Measurements from ENCODE around the gene HCLS1. TPM values are rescaled to one million over a fixed set of nuclear protein-coding genes. Genes with fewer than 3 reads are reported as not detected.
A peak's percentile ranks its signal among the peaks of the same experiment; 100 is the strongest.

The HCLS1 gene
- 1 to 10 TPM in 1 of 2 donors, under 1 TPM in 1; 0.53 to 1.3 TPM for total RNA-seq
- 0.11 TPM for polyA plus RNA-seq (2013, experiment 1 of 2)
- polyA plus RNA-seq (2013, experiment 2 of 2) = 0.21 TPM
- long read RNA-seq, experiment 1 = 0 reads
- long read RNA-seq, experiment 2 = 0 reads
- long read RNA-seq, experiment 3, partial matches to known transcripts = 1 of 4 reads
- long read RNA-seq, experiment 3, other reads (novel, unspliced or antisense) = 1 of 4 reads
- long read RNA-seq, experiment 4 = 0 reads

GRCh38 chr3:121660356-121661171 lies at the start of gene HCLS1:
Gene HCLS1, minus strand, starts transcription at chr3:121660903. Its CDS starts 2,556 bp downstream, at chr3:121658347.
- Histone ChIP-seq H3K36me3 (ENCODE audit: control insufficient read depth, insufficient read depth, low read length) (peaks cover 28% of the 10 kb centered on the region), H3K9ac (ENCODE audit: extremely low read depth, low read length, poor library complexity, severe bottlenecking) (no peak within 1 kb of the TSS), H3K4me3 (ENCODE audit: low read length) (no peak within 1 kb of the TSS), H3K4me1 (ENCODE audit: control insufficient read depth, insufficient read depth, low read length) (no peaks in the 10 kb centered on the region), H3K27ac (ENCODE audit: low read depth, low read length) (no peak within 1 kb of the TSS), H3K27me3 (ENCODE audit: control insufficient read depth, insufficient read depth, low read length, poor library complexity, severe bottlenecking) (no peaks in the 10 kb centered on the region), H3K9me3 (ENCODE audit: control insufficient read depth, low read length) (no peaks in the 10 kb centered on the region)
- H3K4me1 Mint-ChIP-seq = no peaks in the 10 kb centered on the region
- TF ChIP-seq CTCF (conservative IDR thresholded peaks at IDR 0.05) = no peak
- peaks cover 18% of the 10 kb centered on the region for H3K36me3 Mint-ChIP-seq (ENCODE audit: low read depth)
- DNase-seq = no peak
- no peaks in the 10 kb centered on the region for H3K9me3 Mint-ChIP-seq
- H3K27me3 Mint-ChIP-seq (ENCODE audit: insufficient read depth) = no peaks in the 10 kb centered on the region
- H3K27ac Mint-ChIP-seq = peak within 1 kb of the TSS; percentile 49
- H3K4me3 Mint-ChIP-seq = no peak within 1 kb of the TSS
- WGBS, 2 experiments (ENCODE audit: insufficient coverage in 1 of 2, insufficient read length in 1 of 2) = 95 to 97% methylated on average over 9 of the region's 9 CpGs

- H3K36me3 ChIP-seq (ENCODE audit: control insufficient read depth, insufficient read depth, low read length) = peaks cover 69% of the 10 kb centered on the region
- H3K27me3 ChIP-seq (ENCODE audit: control insufficient read depth, insufficient read depth, low read length, poor library complexity, severe bottlenecking) = no peaks in the 10 kb centered on the region
- no peaks in the 10 kb centered on the region for H3K4me1 ChIP-seq (ENCODE audit: control insufficient read depth, insufficient read depth, low read length)
- TF ChIP-seq CTCF (conservative IDR thresholded peaks at IDR 0.05) = no peak
- no peaks in the 10 kb centered on the region for H3K9me3 Mint-ChIP-seq
- H3K27ac ChIP-seq (ENCODE audit: low read depth, low read length) = no peak overlapping the region
- no peaks in the 10 kb centered on the region for H3K4me1 Mint-ChIP-seq
- H3K4me3 Mint-ChIP-seq = no peak overlapping the region
- no peaks in the 10 kb centered on the region for H3K27me3 Mint-ChIP-seq (ENCODE audit: insufficient read depth)
- no peak for DNase-seq
- no peaks in the 10 kb centered on the region for H3K9me3 ChIP-seq (ENCODE audit: control insufficient read depth, low read length)
- H3K4me3 ChIP-seq (ENCODE audit: low read length) = no peak overlapping the region
- no peak overlapping the region for H3K27ac Mint-ChIP-seq
- H3K36me3 Mint-ChIP-seq (ENCODE audit: low read depth) = peaks cover 56% of the 10 kb centered on the region
- 95% methylated on average over 1 of the region's 1 CpG; no CpG with 5 or more reads in 1 of the 2 experiments for WGBS, 2 experiments (ENCODE audit: insufficient coverage in 1 of 2, insufficient read length in 1 of 2)
- no peak overlapping the region for H3K9ac ChIP-seq (ENCODE audit: extremely low read depth, low read length, poor library complexity, severe bottlenecking)
Observed at GRCh38 chr3:121710347-121710746, 49.6 kb upstream of the HCLS1 start.

GRCh38 chr3:121707531-121708273 lies 47.0 kb upstream of the HCLS1 start:
- no peak for DNase-seq
- H3K27ac Mint-ChIP-seq = no peak overlapping the region

More at GRCh38 chr3:121707531-121708273, 47.0 kb upstream of the HCLS1 start:
- H3K36me3 ChIP-seq (ENCODE audit: control insufficient read depth, insufficient read depth, low read length) = peaks cover 65% of the 10 kb centered on the region
- H3K9ac ChIP-seq (ENCODE audit: extremely low read depth, low read length, poor library complexity, severe bottlenecking) = no peak overlapping the region
- TF ChIP-seq CTCF (conservative IDR thresholded peaks at IDR 0.05) = no peak
- Mint-ChIP-seq H3K27me3 (ENCODE audit: insufficient read depth) (no peaks in the 10 kb centered on the region), H3K4me3 (no peak overlapping the region), H3K4me1 (no peaks in the 10 kb centered on the region), H3K36me3 (ENCODE audit: low read depth) (peaks cover 51% of the 10 kb centered on the region), H3K9me3 (no peaks in the 10 kb centered on the region)
- no peak overlapping the region for H3K4me3 ChIP-seq (ENCODE audit: low read length)
- no peaks in the 10 kb centered on the region for H3K4me1 ChIP-seq (ENCODE audit: control insufficient read depth, insufficient read depth, low read length)
- H3K27me3 ChIP-seq (ENCODE audit: control insufficient read depth, insufficient read depth, low read length, poor library complexity, severe bottlenecking) = no peaks in the 10 kb centered on the region
- no peaks in the 10 kb centered on the region for H3K9me3 ChIP-seq (ENCODE audit: control insufficient read depth, low read length)
- no peak overlapping the region for H3K27ac ChIP-seq (ENCODE audit: low read depth, low read length)
- WGBS, 2 experiments (ENCODE audit: insufficient coverage in 1 of 2, insufficient read length in 1 of 2) = 96 to 100% methylated on average over 1 of the region's 2 CpGs
